ENCODE measurements around the gene SLC19A2. TPM values are rescaled to one million over a fixed set of nuclear protein-coding genes. Genes with fewer than 3 reads are reported as not detected.

The SLC19A2 gene
- total RNA-seq, 2 donors from 2014 or later, result 17.7 to 39.7 TPM

DNA sequence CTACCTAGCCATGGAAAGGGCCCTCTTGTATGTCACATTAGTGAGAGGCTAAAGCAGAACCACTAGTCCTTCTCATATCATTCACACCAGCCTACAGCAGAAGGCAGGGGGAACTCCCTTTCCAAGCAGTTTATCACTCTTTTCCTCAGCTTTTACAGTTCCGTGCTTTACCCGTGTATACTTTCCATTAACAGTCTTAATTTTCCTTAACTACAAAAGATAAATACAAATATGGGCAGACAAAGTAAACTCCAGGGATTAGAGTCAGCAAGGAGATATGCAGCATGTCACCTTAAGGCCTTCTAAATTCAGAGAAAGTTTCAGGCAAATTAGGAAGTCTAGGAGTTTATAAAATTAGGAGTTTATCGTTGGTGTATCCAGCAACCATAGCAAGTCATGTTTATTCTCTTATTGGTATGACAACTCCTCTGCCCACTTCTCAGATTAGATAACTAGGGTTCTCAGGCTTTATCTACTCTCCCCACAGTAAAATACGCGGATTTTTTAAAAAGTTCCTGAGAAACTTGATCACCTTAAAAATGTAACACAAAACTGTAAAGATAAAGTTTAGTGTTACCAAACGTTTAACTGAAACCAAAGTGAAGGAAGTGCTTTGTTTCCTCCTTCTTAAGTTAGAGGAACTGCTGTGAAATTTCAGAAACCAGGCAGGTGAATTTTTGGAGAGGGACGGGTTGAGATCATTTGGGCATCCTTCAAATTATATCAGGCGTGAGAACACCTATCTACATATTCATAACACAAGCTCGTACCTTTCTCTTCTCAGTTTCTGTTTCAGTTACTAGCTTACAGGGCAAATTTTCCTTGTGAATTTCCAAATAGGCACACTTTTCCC lies 42.7 kb upstream of the SLC19A2 start:
- no peak overlapping the region for H3K4me3 ChIP-seq
- TF ChIP-seq, protein P1, sequence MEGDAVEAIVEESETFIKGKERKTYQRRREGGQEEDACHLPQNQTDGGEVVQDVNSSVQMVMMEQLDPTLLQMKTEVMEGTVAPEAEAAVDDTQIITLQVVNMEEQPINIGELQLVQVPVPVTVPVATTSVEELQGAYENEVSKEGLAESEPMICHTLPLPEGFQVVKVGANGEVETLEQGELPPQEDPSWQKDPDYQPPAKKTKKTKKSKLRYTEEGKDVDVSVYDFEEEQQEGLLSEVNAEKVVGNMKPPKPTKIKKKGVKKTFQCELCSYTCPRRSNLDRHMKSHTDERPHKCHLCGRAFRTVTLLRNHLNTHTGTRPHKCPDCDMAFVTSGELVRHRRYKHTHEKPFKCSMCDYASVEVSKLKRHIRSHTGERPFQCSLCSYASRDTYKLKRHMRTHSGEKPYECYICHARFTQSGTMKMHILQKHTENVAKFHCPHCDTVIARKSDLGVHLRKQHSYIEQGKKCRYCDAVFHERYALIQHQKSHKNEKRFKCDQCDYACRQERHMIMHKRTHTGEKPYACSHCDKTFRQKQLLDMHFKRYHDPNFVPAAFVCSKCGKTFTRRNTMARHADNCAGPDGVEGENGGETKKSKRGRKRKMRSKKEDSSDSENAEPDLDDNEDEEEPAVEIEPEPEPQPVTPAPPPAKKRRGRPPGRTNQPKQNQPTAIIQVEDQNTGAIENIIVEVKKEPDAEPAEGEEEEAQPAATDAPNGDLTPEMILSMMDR (IDR thresholded peaks at IDR 0.05), result no peak
- no peak for ATAC-seq (ENCODE audit: insufficient number of reproducible peaks, low FRiP score, low read depth)
- DNase-seq (ENCODE audit: low spot score), result no peak
- no peaks in the 10 kb centered on the region for H3K4me1 ChIP-seq (ENCODE audit: control insufficient read depth in 1 of 2, low read depth in 2 of 2)
- H3K27ac ChIP-seq, result no peak overlapping the region
- H3K27me3 ChIP-seq (replicated peaks; ENCODE audit: insufficient read depth), result no peaks in the 10 kb centered on the region
- H3K36me3 ChIP-seq, result no peaks in the 10 kb centered on the region
- no peaks in the 10 kb centered on the region for H3K9me3 ChIP-seq

- no peak for ATAC-seq (ENCODE audit: insufficient number of reproducible peaks, low FRiP score, low read depth)
- Histone ChIP-seq H3K9me3 (no peaks in the 10 kb centered on the region), H3K27ac (no peak overlapping the region), H3K4me1 (ENCODE audit: control insufficient read depth in 1 of 2, low read depth in 2 of 2) (no peaks in the 10 kb centered on the region), H3K27me3 (replicated peaks; ENCODE audit: insufficient read depth) (no peaks in the 10 kb centered on the region), H3K36me3 (no peaks in the 10 kb centered on the region), H3K4me3 (no peak overlapping the region)
- TF ChIP-seq, protein P1 (IDR thresholded peaks at IDR 0.05), result no peak
- no peak for DNase-seq (ENCODE audit: low spot score)
These were observed 41.9 kb upstream of the SLC19A2 start for GRCh38 chr1:169527451-169528214.

DNA sequence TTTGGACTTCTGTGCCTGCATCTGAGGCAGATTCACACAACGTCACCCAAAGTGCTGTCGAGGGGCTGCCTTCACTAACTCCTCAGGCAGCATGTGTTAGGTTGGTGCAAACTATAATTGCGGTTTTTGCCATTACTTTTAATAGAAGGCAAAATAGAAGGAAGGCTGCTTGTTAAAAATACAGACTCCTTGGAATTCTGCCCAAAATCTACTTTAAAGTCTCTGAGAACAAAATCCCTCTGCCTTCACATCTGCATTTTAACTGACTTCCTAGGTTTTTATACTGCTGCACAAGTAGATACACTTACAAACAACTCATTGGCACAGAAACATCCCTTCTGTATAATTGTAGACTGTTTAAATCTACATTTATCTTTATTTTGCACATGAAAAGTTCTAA lies 41.3 kb upstream of the SLC19A2 start:
- H3K4me3 ChIP-seq, result no peak overlapping the region
- no peaks in the 10 kb centered on the region for H3K9me3 ChIP-seq
- H3K27me3 ChIP-seq (replicated peaks; ENCODE audit: insufficient read depth), result no peaks in the 10 kb centered on the region
- DNase-seq (ENCODE audit: low spot score) (no peak), ATAC-seq (ENCODE audit: insufficient number of reproducible peaks, low FRiP score, low read depth) (no peak)
- H3K27ac ChIP-seq, result no peak overlapping the region
- H3K4me1 ChIP-seq (ENCODE audit: control insufficient read depth in 1 of 2, low read depth in 2 of 2), result no peaks in the 10 kb centered on the region
- TF ChIP-seq, protein P1 (IDR thresholded peaks at IDR 0.05), result no peak
- H3K36me3 ChIP-seq, result no peaks in the 10 kb centered on the region

- DNase-seq (ENCODE audit: low spot score), result no peak
- ATAC-seq (ENCODE audit: insufficient number of reproducible peaks, low FRiP score, low read depth), result no peak
- Histone ChIP-seq H3K27me3 (replicated peaks; ENCODE audit: insufficient read depth) (no peaks in the 10 kb centered on the region), H3K9me3 (no peaks in the 10 kb centered on the region), H3K4me1 (ENCODE audit: control insufficient read depth in 1 of 2, low read depth in 2 of 2) (no peaks in the 10 kb centered on the region), H3K36me3 (no peaks in the 10 kb centered on the region), H3K27ac (no peak overlapping the region), H3K4me3 (no peak overlapping the region)
- TF ChIP-seq, protein P1 (IDR thresholded peaks at IDR 0.05), result no peak
These were observed 40.5 kb upstream of the SLC19A2 start for GRCh38 chr1:169526120-169526832.

GRCh38 chr1:169525391-169525790 lies 39.6 kb upstream of the SLC19A2 start:
- H3K36me3 ChIP-seq, result no peaks in the 10 kb centered on the region
- no peaks in the 10 kb centered on the region for H3K4me1 ChIP-seq (ENCODE audit: control insufficient read depth in 1 of 2, low read depth in 2 of 2)
- no peak overlapping the region for H3K27ac ChIP-seq
- no peak overlapping the region for H3K4me3 ChIP-seq
- no peak for ATAC-seq (ENCODE audit: insufficient number of reproducible peaks, low FRiP score, low read depth)
- no peak for DNase-seq (ENCODE audit: low spot score)
- TF ChIP-seq, protein P1 (IDR thresholded peaks at IDR 0.05), result no peak
- no peaks in the 10 kb centered on the region for H3K9me3 ChIP-seq
- no peaks in the 10 kb centered on the region for H3K27me3 ChIP-seq (replicated peaks; ENCODE audit: insufficient read depth)
